ENCODE measurements around the gene ZNF526.

ZNF526 gene

GRCh38 chr19:42196011-42197001 is 23.8 kb upstream of the ZNF526 start:
- no peak for DNase-seq (ENCODE audit: extremely low read depth in 1 of 2, low read depth in 1 of 2)

DNA sequence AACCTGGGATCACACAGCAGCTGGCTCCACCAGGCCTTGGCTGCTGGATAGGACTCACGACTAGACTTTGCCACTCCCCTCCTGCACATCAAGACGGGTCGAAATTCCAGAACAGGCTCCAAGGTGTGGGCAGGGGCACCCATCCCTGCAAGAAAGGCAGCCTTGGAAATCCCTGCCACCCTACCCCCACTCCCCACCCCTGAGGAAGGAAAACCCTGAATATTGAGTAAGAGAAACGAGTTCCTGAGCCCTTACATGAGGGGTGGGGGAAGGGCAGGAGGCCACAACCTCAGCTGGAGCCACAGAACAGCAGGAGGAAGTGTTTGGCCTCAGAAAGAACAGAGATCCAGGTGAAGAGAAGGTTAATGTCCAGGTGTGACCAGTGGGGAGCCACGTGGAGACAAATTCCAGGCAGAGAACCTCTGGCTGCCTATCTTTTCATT is 22.7 kb upstream of the ZNF526 start:
- DNase-seq (ENCODE audit: extremely low read depth in 1 of 2, low read depth in 1 of 2): no peak

DNA sequence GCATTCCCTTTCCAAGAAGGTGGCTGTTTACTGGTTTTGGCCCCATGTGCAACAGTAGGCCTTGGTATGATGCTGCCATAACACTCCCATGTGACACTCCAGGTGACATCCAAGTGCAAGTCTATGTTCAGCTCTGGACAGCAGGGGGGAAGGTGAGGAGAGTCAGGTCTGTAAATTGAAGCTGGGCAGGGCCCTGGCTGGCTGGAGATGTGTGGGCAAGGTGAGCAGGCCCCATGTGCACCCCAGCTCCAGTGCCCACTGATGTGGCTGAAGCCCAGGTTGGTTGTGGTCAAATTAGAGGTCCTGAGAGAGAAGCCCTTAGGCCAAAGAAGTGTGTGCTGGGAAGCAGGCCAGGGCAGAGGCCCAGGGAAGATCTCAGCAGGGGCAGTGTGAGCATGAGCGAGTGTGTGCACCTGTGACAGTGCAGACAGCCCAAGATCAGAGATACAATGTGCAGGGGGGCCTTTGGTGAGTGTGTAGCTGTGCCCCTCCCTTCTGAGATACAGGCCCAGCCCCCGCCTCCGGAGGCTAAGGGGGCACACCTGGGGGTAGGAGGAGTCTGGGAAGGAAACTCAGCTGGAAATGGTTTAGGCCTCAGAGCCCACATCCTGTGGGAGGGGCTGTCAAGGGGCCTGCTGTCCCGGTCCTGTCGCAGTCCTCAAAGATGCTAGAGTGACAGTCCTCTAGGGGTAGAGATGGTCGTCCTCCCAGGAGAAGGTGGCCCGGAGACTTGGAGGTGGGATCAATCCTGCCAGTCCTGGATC is 21.3 kb upstream of the ZNF526 start:
- peak in 1 of 2 donors; percentile 62 for DNase-seq (ENCODE audit: extremely low read depth in 1 of 2, low read depth in 1 of 2)

DNA sequence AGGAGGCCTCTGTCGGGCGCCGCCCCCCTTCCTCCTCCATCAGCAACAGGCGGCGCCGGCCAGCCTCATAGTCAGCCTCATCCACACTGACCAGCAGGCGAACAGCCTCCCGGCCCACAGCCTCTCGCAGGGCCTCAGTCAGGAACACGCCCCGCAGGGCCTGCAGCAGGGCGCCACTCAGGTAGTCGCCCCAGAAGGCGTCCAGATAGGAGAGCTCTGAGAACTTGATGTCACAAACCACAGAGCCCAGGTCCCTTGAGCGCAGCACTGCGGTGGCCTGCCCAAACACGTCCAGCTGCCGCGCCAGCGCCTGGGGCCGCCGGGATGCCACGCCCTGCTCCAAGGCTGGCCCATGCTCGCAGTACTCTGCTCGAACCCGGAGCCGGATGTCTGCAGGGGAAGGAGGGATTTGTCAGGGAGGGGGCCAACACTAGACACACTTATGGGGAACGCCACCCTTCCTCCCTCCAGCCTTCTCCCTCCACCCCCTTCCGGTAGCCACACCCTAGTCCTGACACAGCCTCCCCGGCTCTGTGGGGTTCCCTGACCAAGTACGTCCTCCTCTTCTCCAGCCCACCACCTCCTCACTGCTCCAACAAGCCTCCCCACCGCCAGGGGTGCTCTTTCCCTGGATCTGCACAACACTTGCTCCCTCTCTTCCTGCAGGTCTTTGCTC is 20.5 kb upstream of the ZNF526 start:
- DNase-seq (ENCODE audit: extremely low read depth in 1 of 2, low read depth in 1 of 2): peak in 1 of 2 donors; percentile 63

GRCh38 chr19:42200116-42200715 is 19.9 kb upstream of the ZNF526 start:
- DNase-seq (ENCODE audit: extremely low read depth in 1 of 2, low read depth in 1 of 2): no peak

- no peak for DNase-seq (ENCODE audit: extremely low read depth in 1 of 2, low read depth in 1 of 2)
These were observed 18.4 kb upstream of the ZNF526 start for GRCh38 chr19:42201489-42202289.

GRCh38 chr19:42202290-42202880 is 17.7 kb upstream of the ZNF526 start:
- no peak for DNase-seq (ENCODE audit: extremely low read depth in 1 of 2, low read depth in 1 of 2)

DNA sequence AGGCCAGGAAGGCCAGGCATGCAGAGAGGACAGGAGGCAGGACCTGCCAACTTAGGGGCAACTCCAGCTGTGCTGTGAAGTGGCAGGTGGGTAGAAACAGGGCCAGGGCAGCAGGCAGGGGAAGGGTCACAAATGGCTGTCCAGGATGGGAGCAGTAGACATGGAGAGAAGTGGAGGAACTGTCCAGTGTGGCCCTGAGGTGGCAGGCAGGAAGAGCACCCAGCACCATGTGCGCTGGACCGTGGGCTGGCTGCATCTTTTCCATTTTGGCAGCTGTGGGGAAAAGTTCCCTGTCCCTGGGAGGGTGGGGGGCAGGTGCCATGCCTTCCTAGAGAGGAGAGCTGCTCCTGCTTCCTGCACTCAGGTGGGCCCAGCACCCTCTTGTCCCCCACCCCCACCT is 16.4 kb upstream of the ZNF526 start:
- DNase-seq (ENCODE audit: extremely low read depth in 1 of 2, low read depth in 1 of 2): no peak

GRCh38 chr19:42204664-42205063 is 15.4 kb upstream of the ZNF526 start:
- no peak for DNase-seq (ENCODE audit: extremely low read depth in 1 of 2, low read depth in 1 of 2)

GRCh38 chr19:42206871-42207755 is 13.0 kb upstream of the ZNF526 start:
- DNase-seq (ENCODE audit: extremely low read depth in 1 of 2, low read depth in 1 of 2): no peak

GRCh38 chr19:42207767-42208271 is 12.3 kb upstream of the ZNF526 start:
- no peak for DNase-seq (ENCODE audit: extremely low read depth in 1 of 2, low read depth in 1 of 2)

- DNase-seq (ENCODE audit: extremely low read depth in 1 of 2, low read depth in 1 of 2): no peak
These were observed 11.5 kb upstream of the ZNF526 start for GRCh38 chr19:42208612-42209011.

- DNase-seq (ENCODE audit: extremely low read depth in 1 of 2, low read depth in 1 of 2): no peak
These were observed 7.2 kb upstream of the ZNF526 start for GRCh38 chr19:42212886-42213285.

DNA sequence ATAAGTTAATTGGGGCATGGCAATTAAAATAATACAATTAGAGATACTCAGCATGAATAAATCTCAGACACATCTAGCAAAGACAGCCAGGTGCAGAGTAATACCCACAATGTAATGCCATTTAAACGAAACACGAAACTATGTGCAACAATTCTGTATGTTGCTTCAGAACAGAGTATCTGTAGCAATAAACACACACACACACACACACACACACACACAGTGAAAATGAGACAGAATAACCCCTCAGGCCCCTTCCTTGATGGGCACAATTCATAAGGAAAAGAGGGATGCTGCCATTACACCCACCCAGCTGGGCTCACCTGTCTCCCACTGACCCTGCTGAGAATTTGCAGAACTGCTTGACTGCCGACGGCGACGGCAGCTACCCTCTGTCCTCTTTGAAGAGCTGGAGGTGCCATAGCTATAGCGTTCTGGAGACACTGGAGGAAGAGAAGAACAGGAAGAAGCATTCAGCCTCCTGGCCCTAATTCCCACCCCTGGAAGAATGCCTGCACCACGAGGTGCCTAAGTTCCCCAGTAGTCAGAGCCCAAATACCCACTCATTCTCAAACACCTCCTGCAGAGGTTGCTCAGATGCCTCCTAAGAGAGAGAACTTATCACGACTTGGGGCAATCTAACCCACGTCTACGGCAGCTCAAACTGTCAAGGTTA is 5.2 kb upstream of the ZNF526 start:
- no peak for DNase-seq (ENCODE audit: extremely low read depth in 1 of 2, low read depth in 1 of 2)

GRCh38 chr19:42216653-42217519 is 3.2 kb upstream of the ZNF526 start:
- DNase-seq (ENCODE audit: extremely low read depth in 1 of 2, low read depth in 1 of 2): no peak

DNA sequence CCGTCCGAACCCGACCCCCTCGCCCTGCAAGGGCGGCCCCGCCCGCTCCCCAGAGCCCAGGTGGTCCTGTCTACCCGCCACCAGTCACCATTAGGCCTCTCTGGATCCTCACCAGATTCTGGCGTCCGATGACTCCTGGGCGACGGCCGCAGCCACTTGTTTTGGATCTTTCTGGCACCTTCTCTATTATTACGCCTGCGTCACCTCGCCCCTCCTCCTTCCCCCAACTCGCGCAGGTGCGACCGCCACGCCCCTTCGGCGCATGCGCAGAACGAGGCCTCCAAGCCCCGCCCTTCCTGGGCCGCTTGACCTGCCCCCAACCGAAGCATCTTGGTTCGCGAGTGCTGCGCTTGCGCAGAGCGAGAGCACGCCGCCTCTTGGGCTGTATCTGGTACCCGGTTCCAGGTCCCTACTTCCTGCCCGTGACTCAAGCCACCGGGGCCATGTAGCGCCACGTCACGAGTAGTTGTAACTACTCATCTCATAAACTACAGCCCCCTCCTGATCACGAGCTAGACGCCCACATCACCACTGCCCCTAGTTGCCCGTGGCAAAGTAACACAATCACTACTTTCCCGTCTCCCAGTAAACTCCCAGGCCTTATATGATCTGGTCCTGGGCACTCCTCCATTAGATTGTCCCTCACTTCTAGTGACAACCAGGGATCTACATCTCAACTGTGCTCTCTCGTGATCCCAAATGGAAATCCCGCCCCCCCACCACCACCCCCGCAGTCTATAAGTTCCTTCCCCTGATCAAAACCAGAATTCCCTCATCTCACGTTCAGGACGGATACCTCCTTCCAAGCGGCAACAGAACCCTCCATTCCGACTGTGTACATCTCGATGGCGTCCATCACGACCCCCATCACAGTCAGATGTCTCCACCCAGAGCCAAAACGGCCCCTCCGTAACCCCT is 2.3 kb upstream of the ZNF526 start, which contains the start of gene DEDD2:
Gene DEDD2 (minus strand): TSS at position 158 of the 918 bp plus-strand sequence. CDS start 670 bp downstream, outside the sequence.
- DNase-seq (ENCODE audit: extremely low read depth in 1 of 2, low read depth in 1 of 2): peak; percentile 99

Data from stimulated activated CD8-positive, alpha-beta memory T cell treated with anti-CD3 and anti-CD28 coated beads, Interleukin-7, amount 100 ng/mL, for 48 hours (primary cell).